Tibial artery (tissue), 4 donors: Measurements from ENCODE around the gene GLIS1.

Experiments
- DNase-seq, 2 donors: peaks; one replicate each; pipeline ENCODE4 v3.0.0-alpha.2; 2019
- H3K27ac ChIP-seq, 2 donors: fragments of 200-600 bp; sonication (generic) in 1 of 2; 1 replicate in 1 of 2; 2 replicates in 1 of 2; pipeline ENCODE4 v1.5.1; 2018 to 2019; ENCODE audit warnings: mild to moderate bottlenecking in 1 of 2
- H3K27me3 ChIP-seq, 2 donors: fragments of 200-600 bp; sonication (generic) in 1 of 2; one replicate each; pipeline versions ENCODE4 v1.5.1 to v1.6.0; 2016 to 2019
- H3K36me3 ChIP-seq, 3 donors: fragments of 200-600 bp; sonication (generic) in 2 of 3; one replicate each; pipeline ENCODE4 v1.5.1; 2016 to 2019; ENCODE audit warnings: mild to moderate bottlenecking in 2 of 3
- H3K4me1 ChIP-seq, 4 donors: fragments of 200-600 bp; sonication (generic) in 2 of 4; 1 replicate in 3 of 4; 2 replicates in 1 of 4; pipeline ENCODE4 v1.5.1; 2016 to 2019
- H3K4me3 ChIP-seq, 2 donors: fragments of 200-600 bp; sonication (generic) in 1 of 2; 1 replicate in 1 of 2; 2 replicates in 1 of 2; pipeline ENCODE4 v1.5.1; 2018 to 2019; ENCODE audit warnings: mild to moderate bottlenecking in 2 of 2
- H3K9me3 ChIP-seq, 3 donors: fragments of 200-600 bp; sonication (generic) in 1 of 3; one replicate each; pipeline ENCODE4 v1.5.1; 2016 to 2019
- CTCF ChIP-seq, 2 experiments: fragments of 200-600 bp in 1 of 2; fragments of 450-650 bp in 1 of 2; IDR thresholded peaks; one replicate each; pipeline ENCODE4 v1.5.1; 2017 to 2019; ENCODE audit warnings: antibody characterized with exemption in 2 of 2, mild to moderate bottlenecking in 1 of 2, moderate library complexity in 1 of 2
- intact Hi-C: fragments of 100-400 bp; cut with DNase I; formaldehyde crosslinking; loops from one replicate; pipeline ENCODE4 v1.15.0; 2023; ENCODE audit warnings: low total_unique reads

GLIS1 gene

GRCh38 chr1:53495633-53496345 lies 243.2 kb downstream of the GLIS1 start:
- no peak overlapping the region for H3K4me3 ChIP-seq
- intact Hi-C loops, result no loop called here
- H3K9me3 ChIP-seq, result no peaks in the 10 kb centered on the region
- no peak overlapping the region for H3K27ac ChIP-seq
- DNase-seq, result peak in 1 of 2 donors; percentile 52
- no peaks in the 10 kb centered on the region for H3K36me3 ChIP-seq
- no peaks in the 10 kb centered on the region for H3K4me1 ChIP-seq
- peaks cover 0 to 36% of the 10 kb centered on the region in 2 donors for H3K27me3 ChIP-seq
- no peak for TF ChIP-seq CTCF (IDR thresholded peaks at IDR 0.05)

GRCh38 chr1:53490351-53490750 lies 248.6 kb downstream of the GLIS1 start:
- H3K4me1 ChIP-seq, result peaks cover 0 to 5% (median 0%) of the 10 kb centered on the region in 4 donors
- intact Hi-C loops, result no loop called here
- H3K36me3 ChIP-seq, result no peaks in the 10 kb centered on the region
- H3K27me3 ChIP-seq, result peaks cover 0 to 43% of the 10 kb centered on the region in 2 donors
- H3K4me3 ChIP-seq, result no peak overlapping the region
- TF ChIP-seq CTCF (IDR thresholded peaks at IDR 0.05), result no peak
- H3K9me3 ChIP-seq, result peaks cover 0 to 4% (median 0%) of the 10 kb centered on the region in 3 donors
- no peak overlapping the region for H3K27ac ChIP-seq
- DNase-seq, result no peak

GRCh38 chr1:53486395-53487026 lies 252.5 kb downstream of the GLIS1 start:
- no peak overlapping the region for H3K27ac ChIP-seq
- TF ChIP-seq CTCF (IDR thresholded peaks at IDR 0.05), result no peak
- no peaks in the 10 kb centered on the region for H3K36me3 ChIP-seq
- no peak overlapping the region for H3K4me3 ChIP-seq
- peaks cover 0 to 5% (median 0%) of the 10 kb centered on the region in 4 donors for H3K4me1 ChIP-seq
- no peak for DNase-seq
- intact Hi-C loops, result loop anchor here (10.0 kb wide), 1 partner anchor 188 kb away; no protein-coding TSS in a partner anchor
- H3K27me3 ChIP-seq, result peaks cover 0 to 69% of the 10 kb centered on the region in 2 donors
- H3K9me3 ChIP-seq, result peaks cover 0 to 4% (median 0%) of the 10 kb centered on the region in 3 donors

GRCh38 chr1:53485478-53486394 lies 253.2 kb downstream of the GLIS1 start:
- Histone ChIP-seq H3K4me1 (peaks cover 0 to 5% (median 0%) of the 10 kb centered on the region in 4 donors), H3K9me3 (peaks cover 0 to 4% (median 0%) of the 10 kb centered on the region in 3 donors), H3K27me3 (peaks cover 0 to 70% of the 10 kb centered on the region in 2 donors), H3K36me3 (no peaks in the 10 kb centered on the region), H3K27ac (no peak overlapping the region), H3K4me3 (no peak overlapping the region)
- peak; percentile 69 to 81 for DNase-seq
- intact Hi-C loops, result loop anchor here (2.0 to 10.0 kb wide), 2 partner anchors 189 to 269 kb away; no protein-coding TSS in a partner anchor
- peak; percentile 76 to 87 for TF ChIP-seq CTCF (IDR thresholded peaks at IDR 0.05)
